GM23338 (cell line): ENCODE measurements around the gene COPS2.

Experiments used
- CREB1 ChIP-seq: fragments of 250-450 bp; sonication (Bioruptor Pico); IDR thresholded peaks from 2 replicates; pipeline ENCODE4 v1.5.0; 2020; ENCODE audit warnings: low read depth, mild to moderate bottlenecking, moderate library complexity
- CTCF ChIP-seq, 2 experiments: fragments of 200-600 bp in 1 of 2; sonication (generic) in 1 of 2; conservative IDR thresholded peaks; 2 replicates each; pipeline versions ENCODE4 v1.5.1 to v1.6.1; 2016 to 2017; ENCODE audit warnings: antibody characterized with exemption in 2 of 2, low read depth in 2 of 2, mild to moderate bottlenecking in 2 of 2, moderate library complexity in 1 of 2
- EZH2 ChIP-seq: fragments of 200-600 bp; sonication (generic); IDR thresholded peaks from one replicate; pipeline ENCODE4 v1.8.0; 2017; ENCODE audit warnings: antibody characterized with exemption, mild to moderate bottlenecking, low read depth; ENCODE audit not compliant: unreplicated experiment
- EZH2phosphoT487 ChIP-seq: fragments of 200-600 bp; sonication (generic); IDR thresholded peaks from one replicate; pipeline ENCODE4 v1.8.1; 2018; ENCODE audit warnings: antibody characterized with exemption; ENCODE audit not compliant: unreplicated experiment
- JUNB ChIP-seq: IDR thresholded peaks from one replicate; pipeline ENCODE4 v1.6.1; 2016; ENCODE audit warnings: antibody characterized with exemption; ENCODE audit not compliant: unreplicated experiment
- NANOG ChIP-seq: IDR thresholded peaks from 2 replicates; pipeline ENCODE4 v1.6.1; 2016; ENCODE audit warnings: antibody characterized with exemption, borderline replicate concordance
- POLR2AphosphoS5 ChIP-seq: IDR thresholded peaks from 2 replicates; pipeline ENCODE4 v1.6.1; 2016; ENCODE audit warnings: antibody characterized with exemption, low read depth
- REST ChIP-seq: IDR thresholded peaks from one replicate; pipeline ENCODE4 v1.6.1; 2018; ENCODE audit warnings: antibody characterized with exemption; ENCODE audit not compliant: unreplicated experiment
- ZNF114 ChIP-seq: fragments of 250-450 bp; sonication (Bioruptor Pico); IDR thresholded peaks from 2 replicates; pipeline ENCODE4 v1.5.0; 2020; ENCODE audit warnings: mild to moderate bottlenecking, moderate library complexity
- ZNF331 ChIP-seq: fragments of 250-450 bp; sonication (Bioruptor Pico); IDR thresholded peaks from 2 replicates; pipeline ENCODE4 v1.5.0; 2020; ENCODE audit warnings: low read depth, mild to moderate bottlenecking, moderate library complexity
- ZNF462 ChIP-seq: fragments of 250-450 bp; sonication (Bioruptor Pico); IDR thresholded peaks from 2 replicates; pipeline ENCODE4 v1.5.0; 2020; ENCODE audit warnings: mild to moderate bottlenecking, moderate library complexity

DNA sequence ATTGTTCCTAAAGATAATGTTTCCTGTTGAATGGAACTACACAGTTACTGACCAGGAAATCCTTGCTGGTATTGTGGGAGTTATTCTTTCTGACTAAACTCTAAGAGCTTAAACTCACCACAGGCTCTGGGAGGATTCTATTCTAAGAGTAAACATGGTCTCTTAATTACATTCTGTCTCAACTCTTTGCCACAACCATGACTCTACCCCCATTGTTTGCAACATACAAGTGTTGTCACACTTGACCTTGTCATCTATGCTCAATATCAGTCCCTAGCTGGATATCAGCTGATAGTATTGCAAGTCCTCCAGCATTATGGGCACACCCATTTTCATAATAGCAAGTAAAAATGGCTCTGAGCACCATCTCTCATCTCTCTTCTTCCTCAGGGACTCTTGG lies 79.5 kb downstream of the COPS2 start:
- TF ChIP-seq JUNB (no peak), EZH2 (no peak), ZNF331 (CRISPR knock-in tag) (no peak), CTCF (conservative IDR thresholded peaks at IDR 0.05; ENCODE audit: low read depth in 2 of 2) (no peak), EZH2phosphoT487 (no peak), POLR2AphosphoS5 (no peak), REST (no peak), CREB1 (CRISPR knock-in tag) (no peak), ZNF462 (no peak), ZNF114 (CRISPR knock-in tag) (no peak), NANOG (no peak)
